Activated T-helper 1 cell treated with anti-CD3 and anti-CD28 coated beads, Interleukin-2, amount 50 U/mL, for 16 hours (primary cell): ENCODE measurements around the gene LHX1.

ENCODE experiments used
- DNase-seq, 2 donors: peaks; one replicate each; pipeline ENCODE4 v3.0.0-alpha.2; 2020; ENCODE audit warnings: low read depth in 1 of 2, low spot score in 1 of 2

The LHX1 gene

GRCh38 chr17:36951084-36951789 is 14.0 kb downstream of the LHX1 start:
- DNase-seq = no peak

DNA sequence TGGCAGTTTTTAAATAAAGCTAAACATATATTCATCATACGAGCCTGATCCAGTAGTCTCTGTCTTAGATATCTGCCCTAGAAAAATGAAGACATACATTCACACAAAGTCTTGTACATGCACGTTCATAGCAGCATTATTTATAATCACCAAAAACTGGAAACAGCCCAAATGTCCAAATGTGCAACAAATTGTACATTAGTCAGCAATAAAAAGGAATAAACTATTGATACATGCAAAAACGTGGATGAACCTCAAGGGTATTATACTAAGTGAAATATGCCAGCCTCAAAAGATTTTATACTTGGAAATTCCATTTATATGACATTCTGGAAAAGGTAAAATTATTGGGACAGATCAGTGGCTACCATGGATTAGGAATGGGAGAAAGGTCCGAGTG is 34.2 kb downstream of the LHX1 start:
- no peak for DNase-seq

DNA sequence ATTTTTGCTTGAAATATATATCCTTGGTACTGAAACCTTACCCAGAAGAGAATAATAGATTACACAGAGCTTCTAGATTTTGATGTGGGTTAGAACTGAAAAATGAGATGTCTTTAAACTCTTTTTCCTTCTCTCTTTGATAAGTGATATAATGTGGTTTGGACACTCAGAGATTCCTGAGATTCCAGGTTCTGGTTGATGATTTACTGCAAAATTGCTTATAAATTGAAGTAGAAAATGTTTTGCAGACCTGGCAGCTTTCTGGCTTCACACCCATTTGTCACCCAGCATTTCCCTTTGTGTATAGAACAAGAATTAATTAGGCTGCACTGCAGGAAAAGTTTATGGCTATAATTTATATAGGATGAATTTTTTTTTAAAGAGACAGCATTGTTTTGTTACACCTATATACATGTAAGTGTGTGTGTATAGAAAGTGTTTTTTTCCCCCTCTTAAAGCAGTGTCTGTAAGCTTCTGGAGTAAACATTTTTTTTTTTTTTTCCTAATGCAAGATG is 35.0 kb downstream of the LHX1 start:
- no peak for DNase-seq

DNA sequence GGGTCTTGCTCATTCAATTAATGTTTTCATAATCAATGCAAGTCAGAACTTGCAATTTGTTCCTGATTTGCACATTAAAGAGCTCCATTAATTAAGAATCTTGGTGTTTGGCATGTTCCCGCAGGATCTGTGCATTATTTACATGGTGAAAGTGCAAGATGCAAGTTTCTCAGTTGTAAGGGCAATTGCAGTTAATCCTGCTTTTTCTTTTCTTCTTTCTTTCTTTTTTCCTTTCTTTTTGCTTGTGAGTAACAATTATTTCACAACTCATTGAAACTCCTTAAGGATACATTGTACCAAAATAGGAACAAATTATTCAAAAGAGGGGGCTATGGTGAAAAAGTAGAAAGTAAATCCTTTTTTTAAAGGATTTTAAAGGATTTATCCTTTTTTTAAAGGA is 35.6 kb downstream of the LHX1 start:
- DNase-seq = no peak

DNA sequence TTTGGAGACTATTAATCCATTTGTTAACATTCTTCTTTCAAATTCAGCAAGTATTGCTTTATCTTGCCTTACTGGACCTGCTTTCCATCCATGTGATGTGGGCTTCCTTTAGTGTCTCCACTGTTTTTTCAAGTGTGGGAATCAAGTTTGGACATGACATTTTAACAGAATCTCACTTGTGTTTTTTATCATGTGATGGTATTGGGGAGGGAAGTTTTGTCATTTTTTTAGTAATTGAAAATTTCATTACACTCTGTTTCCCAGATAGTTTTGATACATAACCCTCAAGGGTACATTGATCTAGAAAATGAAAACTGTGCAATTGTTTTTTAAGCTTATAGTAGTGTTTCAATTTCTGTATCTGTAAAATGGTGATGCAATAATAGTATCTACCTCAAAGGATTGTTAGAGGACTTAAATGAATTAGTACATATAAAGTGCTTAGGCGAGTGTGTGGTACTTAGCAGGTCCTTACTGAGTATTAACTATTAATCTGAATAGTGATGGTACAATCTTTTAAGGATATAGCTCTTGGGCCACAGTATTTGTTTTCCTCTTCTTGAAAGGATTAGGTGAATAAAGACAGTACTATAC is 38.7 kb downstream of the LHX1 start:
- DNase-seq = no peak

DNA sequence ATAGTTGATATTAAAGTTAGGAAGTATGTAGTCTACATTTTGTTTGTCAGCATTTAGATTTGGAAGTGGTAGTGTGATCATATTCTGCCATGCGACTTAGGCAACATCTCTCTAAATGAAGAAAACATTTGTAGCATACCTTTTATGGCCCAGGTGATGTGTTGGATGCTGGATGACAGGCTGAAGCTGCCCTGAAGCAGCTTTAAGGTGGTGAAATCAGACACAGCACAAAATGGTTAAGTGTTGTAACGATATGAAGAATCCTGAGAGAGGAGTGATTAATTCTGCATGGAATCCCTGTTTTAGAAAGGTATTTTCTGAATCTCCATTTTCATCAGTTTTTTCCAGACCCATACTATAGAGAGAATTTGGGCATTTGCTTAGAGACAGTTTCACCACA is 39.8 kb downstream of the LHX1 start:
- DNase-seq = no peak

DNA sequence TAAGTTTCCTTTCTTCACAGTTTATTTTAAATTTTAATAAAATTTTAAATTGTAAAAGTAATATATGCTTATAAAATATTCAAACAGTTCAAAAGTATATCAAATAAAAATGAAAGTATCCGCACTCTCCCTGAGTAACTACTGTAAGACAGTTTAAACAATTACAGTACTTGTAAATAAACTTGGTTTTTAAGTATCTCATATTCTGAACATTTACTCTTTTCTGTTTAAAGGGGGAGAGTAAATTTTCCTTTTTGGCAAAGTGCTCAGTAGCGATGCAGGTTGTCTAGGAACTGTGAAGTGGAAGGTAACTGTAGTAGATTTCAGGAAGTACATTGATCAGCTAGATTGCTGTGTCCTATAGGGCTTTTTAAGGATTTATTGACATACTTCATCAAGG is 40.3 kb downstream of the LHX1 start:
- DNase-seq = no peak

DNA sequence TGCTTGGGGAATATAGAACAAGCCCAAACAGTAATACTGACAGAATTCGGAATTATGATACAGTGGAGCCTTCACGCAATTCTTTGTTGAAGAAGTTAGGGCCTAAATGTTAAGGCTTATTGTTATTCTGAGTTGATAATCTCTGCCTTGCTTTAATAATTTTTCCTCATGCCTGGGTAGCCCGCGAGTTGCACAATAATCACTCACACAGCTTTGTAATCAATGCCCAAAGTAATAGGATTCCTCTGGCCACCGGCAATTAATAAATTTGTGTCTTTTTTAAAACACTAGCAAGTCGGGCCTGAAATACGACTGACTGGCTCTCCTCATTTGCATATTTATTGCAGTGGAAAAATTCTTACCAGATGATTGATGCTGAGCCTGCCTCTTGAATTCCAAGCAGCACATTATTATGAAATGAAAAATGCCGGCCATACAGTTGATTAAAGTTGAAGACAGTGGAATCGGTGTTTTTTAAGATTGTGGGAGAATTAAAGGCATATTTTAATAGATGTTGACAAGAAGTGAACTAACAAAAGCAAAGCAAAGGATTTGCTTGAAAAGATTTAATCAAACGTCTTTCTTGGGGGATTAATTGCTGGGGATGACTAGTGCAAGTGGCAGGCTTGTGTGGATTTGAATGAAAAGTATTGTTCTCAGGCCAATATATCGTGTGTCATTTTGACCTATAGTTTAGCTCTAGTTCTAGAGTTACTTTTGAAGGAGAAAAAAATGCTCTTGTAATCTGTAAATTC is 41.7 kb downstream of the LHX1 start:
- no peak for DNase-seq

DNA sequence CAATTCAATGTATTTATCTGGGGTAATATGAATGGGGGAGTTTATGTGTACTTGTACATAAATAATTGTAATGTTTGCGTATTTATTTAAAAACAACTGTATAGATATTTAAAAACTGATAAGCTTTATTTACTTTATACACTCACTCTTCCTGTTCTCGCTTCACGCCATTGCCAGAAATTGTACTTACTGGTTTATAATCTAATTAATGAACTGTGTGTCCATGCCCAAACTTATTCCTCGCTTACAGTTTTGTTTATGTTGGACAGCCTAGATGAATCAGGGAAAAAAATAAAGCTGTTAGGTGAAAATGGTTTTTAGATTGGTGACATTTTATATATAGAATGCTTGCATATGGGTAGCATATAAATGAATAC is 42.3 kb downstream of the LHX1 start:
- DNase-seq = no peak

GRCh38 chr17:36980280-36980761 is 43.0 kb downstream of the LHX1 start:
- DNase-seq = no peak

GRCh38 chr17:36983618-36984017 is 46.3 kb downstream of the LHX1 start:
- DNase-seq = no peak

- no peak for DNase-seq
Measured at GRCh38 chr17:36989173-36989572, 51.9 kb downstream of the LHX1 start.

DNA sequence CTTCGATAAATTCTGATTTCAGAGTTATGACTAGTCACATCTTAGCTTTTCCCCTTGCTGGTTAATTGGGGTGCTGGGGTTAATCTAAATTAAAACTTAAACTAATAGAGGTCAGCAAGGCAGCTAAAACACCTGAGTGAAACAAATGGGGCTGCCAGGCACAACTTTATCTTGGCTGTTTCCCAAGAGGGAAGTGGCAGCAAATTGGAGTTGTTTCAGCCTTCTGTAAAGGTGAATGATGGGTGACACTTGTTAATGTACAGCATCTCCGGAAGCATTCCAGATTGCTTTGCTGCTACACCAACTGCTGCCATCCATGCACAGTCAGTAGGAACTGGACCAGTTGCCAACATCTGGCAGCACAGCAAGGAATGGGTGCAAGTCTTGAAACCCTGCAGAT is 55.4 kb downstream of the LHX1 start:
- no peak for DNase-seq

DNA sequence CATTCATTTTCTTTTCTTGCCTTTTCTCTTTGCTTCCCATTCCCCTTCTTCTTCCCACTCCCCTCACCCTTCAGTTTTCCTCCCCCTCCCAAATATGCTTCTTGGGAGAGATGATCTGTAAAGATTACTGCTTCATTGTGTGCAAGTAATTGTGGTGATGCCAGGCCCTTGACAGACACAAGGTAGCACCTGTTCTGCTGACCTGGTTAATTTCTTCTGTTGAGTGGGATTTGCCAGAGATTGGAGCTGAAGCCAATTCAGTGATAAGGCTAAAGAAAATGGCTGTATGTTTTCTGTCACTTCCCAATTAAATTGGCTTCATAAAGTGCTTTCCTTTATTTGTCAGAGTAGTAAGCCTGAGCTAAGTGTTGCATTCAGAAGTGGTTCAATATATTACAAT is 56.0 kb downstream of the LHX1 start:
- no peak for DNase-seq
